Sigmoid colon (tissue), 7 donors: ENCODE results near the gene ADM. TPM values are rescaled to one million over a fixed set of nuclear protein-coding genes. Genes with fewer than 3 reads are reported as not detected.
A peak's percentile ranks its signal among the peaks of the same experiment; 100 is the strongest.

ENCODE experiments used
- DNase-seq: peaks from one replicate; pipeline ENCODE4 v3.0.0-alpha.2; 2019
- H3K27ac ChIP-seq, 4 donors: fragments of 200-600 bp; sonication (generic); one replicate each; pipeline ENCODE4 v1.5.1; 2016 to 2019; ENCODE audit warnings: mild to moderate bottlenecking in 1 of 4
- H3K27me3 ChIP-seq, 3 donors: fragments of 200-600 bp; sonication (generic); one replicate each; pipeline ENCODE4 v1.5.1; 2019; ENCODE audit warnings: mild to moderate bottlenecking in 1 of 3
- H3K36me3 ChIP-seq, 4 donors: fragments of 200-600 bp; sonication (generic); one replicate each; pipeline ENCODE4 v1.5.1; 2016 to 2019
- H3K4me1 ChIP-seq, 4 donors: fragments of 200-600 bp; sonication (generic); one replicate each; pipeline ENCODE4 v1.5.1; 2017 to 2019
- H3K4me3 ChIP-seq, 4 donors: fragments of 200-600 bp; sonication (generic); one replicate each; pipeline ENCODE4 v1.5.1; 2017 to 2019; ENCODE audit warnings: mild to moderate bottlenecking in 2 of 4, moderate library complexity in 1 of 4
- H3K9me3 ChIP-seq, 4 donors: fragments of 200-600 bp in 3 of 4; sonication (generic) in 3 of 4; one replicate each; pipeline versions ENCODE4 v1.5.1 to v1.6.1; 2013 to 2019
- CTCF ChIP-seq, 4 experiments: fragments of 450-650 bp in 3 of 4; fragments of 200-600 bp in 1 of 4; IDR thresholded peaks; one replicate each; pipeline ENCODE4 v1.5.1; 2016 to 2019; ENCODE audit warnings: antibody characterized with exemption in 4 of 4, mild to moderate bottlenecking in 3 of 4, moderate library complexity in 2 of 4
- EP300 ChIP-seq, 4 donors: sonication (generic); formaldehyde crosslinking; IDR thresholded peaks; one replicate each; pipeline ENCODE4 v1.6.1; 2017; ENCODE audit warnings: antibody characterized with exemption in 4 of 4
- POLR2A ChIP-seq, 2 donors: fragments of 450-650 bp; IDR thresholded peaks; one replicate each; pipeline ENCODE4 v1.6.1; 2016; ENCODE audit warnings: antibody characterized with exemption in 2 of 2, mild to moderate bottlenecking in 2 of 2, moderate library complexity in 2 of 2
- POLR2AphosphoS5 ChIP-seq, 4 donors: sonication (generic); formaldehyde crosslinking; IDR thresholded peaks; one replicate each; pipeline ENCODE4 v1.6.1; 2017; ENCODE audit warnings: antibody characterized with exemption in 4 of 4
- WGBS, 2 donors: extraction: QIAGEN DNeasy Blood & Tissue Kit; methylation state at CpG; one replicate each; pipeline ENCODE4 v1.1.7; 2013; 5-methylcytosine and 5-hydroxymethylcytosine counted together
- intact Hi-C: fragments of 100-400 bp; cut with DNase I; formaldehyde crosslinking; loops from one replicate; pipeline ENCODE4 v1.15.1; 2023
- polyA plus RNA-seq, 3 donors: library from polyadenylated mRNA; stranded (reverse); fragments of 200-250 nt; gene quantifications; one replicate each; pipeline ENCODE4 v1.2.3, GENCODE V29; 2013
- total RNA-seq, 4 donors: library from RNA; depleted of rRNA; stranded (reverse); fragments of >200 nt; gene quantifications; one replicate each; pipeline ENCODE4 v1.1.0, GENCODE V29; 2016
- donor health status: healthy with polysubstance abuse.
- donor health status: Bipolar disorder and iron deficiency.
- donor health status: healthy.

The ADM gene
- total and polyA plus RNA-seq, 7 donors = 24.0 to 92.5 (median 61.7) TPM

- intact Hi-C loops = no loop called here
- no peaks in the 10 kb centered on the region for H3K36me3 ChIP-seq
- no peak overlapping the region for H3K4me3 ChIP-seq
- no peaks in the 10 kb centered on the region for H3K27me3 ChIP-seq
- TF ChIP-seq EP300 (IDR thresholded peaks at IDR 0.05) (no peak), CTCF (IDR thresholded peaks at IDR 0.05) (no peak), POLR2AphosphoS5 (IDR thresholded peaks at IDR 0.05) (no peak), POLR2A (IDR thresholded peaks at IDR 0.05) (no peak)
- H3K4me1 ChIP-seq = peaks cover 0 to 13% (median 7%) of the 10 kb centered on the region in 4 donors
- no peak overlapping the region for H3K27ac ChIP-seq
- no peaks in the 10 kb centered on the region for H3K9me3 ChIP-seq
- DNase-seq = no peak
- WGBS, 2 donors = 88 to 90% methylated on average over 1 of the region's 1 CpG
These were observed 28.6 kb downstream of the ADM start for GRCh38 chr11:10333490-10333889.

GRCh38 chr11:10338287-10338686 is 33.4 kb downstream of the ADM start:
- DNase-seq = no peak
- H3K36me3 ChIP-seq = no peaks in the 10 kb centered on the region
- H3K9me3 ChIP-seq = no peaks in the 10 kb centered on the region
- intact Hi-C loops = no loop called here
- H3K27me3 ChIP-seq = no peaks in the 10 kb centered on the region
- TF ChIP-seq POLR2A (IDR thresholded peaks at IDR 0.05) (no peak), EP300 (IDR thresholded peaks at IDR 0.05) (no peak), POLR2AphosphoS5 (IDR thresholded peaks at IDR 0.05) (no peak), CTCF (IDR thresholded peaks at IDR 0.05) (no peak)
- H3K4me3 ChIP-seq = no peak overlapping the region
- H3K4me1 ChIP-seq = no peaks in the 10 kb centered on the region
- no peak overlapping the region for H3K27ac ChIP-seq

GRCh38 chr11:10348650-10349280 is 43.9 kb downstream of the ADM start:
- TF ChIP-seq EP300 (IDR thresholded peaks at IDR 0.05) (no peak), POLR2AphosphoS5 (IDR thresholded peaks at IDR 0.05) (no peak), POLR2A (IDR thresholded peaks at IDR 0.05) (no peak), CTCF (IDR thresholded peaks at IDR 0.05) (no peak)
- intact Hi-C loops = no loop called here
- Histone ChIP-seq H3K9me3 (peaks cover 0 to 2% (median 0%) of the 10 kb centered on the region in 4 donors), H3K4me1 (peaks cover 0 to 15% (median 1%) of the 10 kb centered on the region in 4 donors), H3K4me3 (no peak overlapping the region), H3K36me3 (no peaks in the 10 kb centered on the region), H3K27ac (peak overlapping the region in 1 of 4 donors; percentile 32), H3K27me3 (no peaks in the 10 kb centered on the region)
- 62 to 80% methylated on average over 4 of the region's 4 CpGs for whole genome bisulfite sequencing, 2 donors
- no peak for DNase-seq

GRCh38 chr11:10349281-10349665 is 44.4 kb downstream of the ADM start:
- Histone ChIP-seq H3K9me3 (peaks cover 0 to 2% (median 0%) of the 10 kb centered on the region in 4 donors), H3K4me3 (no peak overlapping the region), H3K36me3 (no peaks in the 10 kb centered on the region), H3K4me1 (peaks cover 0 to 15% (median 1%) of the 10 kb centered on the region in 4 donors), H3K27ac (peak overlapping the region in 1 of 4 donors; percentile 32), H3K27me3 (no peaks in the 10 kb centered on the region)
- intact Hi-C loops = no loop called here
- DNase-seq = no peak
- TF ChIP-seq CTCF (IDR thresholded peaks at IDR 0.05) (no peak), POLR2AphosphoS5 (IDR thresholded peaks at IDR 0.05) (no peak), EP300 (IDR thresholded peaks at IDR 0.05) (no peak), POLR2A (IDR thresholded peaks at IDR 0.05) (no peak)

GRCh38 chr11:10349806-10350205 is 44.9 kb downstream of the ADM start:
- Histone ChIP-seq H3K27me3 (no peaks in the 10 kb centered on the region), H3K9me3 (peaks cover 0 to 2% (median 0%) of the 10 kb centered on the region in 4 donors), H3K4me1 (peaks cover 0 to 15% (median 1%) of the 10 kb centered on the region in 4 donors), H3K36me3 (no peaks in the 10 kb centered on the region), H3K4me3 (no peak overlapping the region), H3K27ac (no peak overlapping the region)
- WGBS, 2 donors = 89 to 93% methylated on average over 1 of the region's 1 CpG
- intact Hi-C loops = no loop called here
- no peak for DNase-seq
- TF ChIP-seq EP300 (IDR thresholded peaks at IDR 0.05) = no peak
- TF ChIP-seq POLR2AphosphoS5 (IDR thresholded peaks at IDR 0.05) = no peak
- no peak for TF ChIP-seq CTCF (IDR thresholded peaks at IDR 0.05)
